GM12892 (cell line): ENCODE measurements around the gene ACR.

Experiments
- DNase-seq: peaks from one replicate; pipeline ENCODE4 v3.0.0; 2011; ENCODE audit not compliant: insufficient read length
- FAIRE-seq: peaks from 2 replicates; lab custom pipeline; 2011; peaks lifted over from hg19 to GRCh38; lab: Jason Lieb, UNC
- POLR2A ChIP-seq: IDR thresholded peaks from 2 replicates; pipeline ENCODE4 v1.6.1; 2011; ENCODE audit warnings: low read depth, low read length, control low read depth
- POLR2AphosphoS5 ChIP-seq: IDR thresholded peaks from 2 replicates; pipeline ENCODE4 v1.6.1; 2011; ENCODE audit warnings: low read depth, low read length, control low read depth
- TAF1 ChIP-seq: IDR thresholded peaks from 2 replicates; pipeline ENCODE4 v1.6.1; 2011; ENCODE audit warnings: low read depth, mild to moderate bottlenecking, control low read depth, low read length, borderline replicate concordance

ACR gene

GRCh38 chr22:50697667-50698506, 40.1 kb upstream of the ACR start:
- TF ChIP-seq POLR2A (no peak), TAF1 (no peak), POLR2AphosphoS5 (no peak)
- FAIRE-seq (no peak), DNase-seq (no peak)

DNA sequence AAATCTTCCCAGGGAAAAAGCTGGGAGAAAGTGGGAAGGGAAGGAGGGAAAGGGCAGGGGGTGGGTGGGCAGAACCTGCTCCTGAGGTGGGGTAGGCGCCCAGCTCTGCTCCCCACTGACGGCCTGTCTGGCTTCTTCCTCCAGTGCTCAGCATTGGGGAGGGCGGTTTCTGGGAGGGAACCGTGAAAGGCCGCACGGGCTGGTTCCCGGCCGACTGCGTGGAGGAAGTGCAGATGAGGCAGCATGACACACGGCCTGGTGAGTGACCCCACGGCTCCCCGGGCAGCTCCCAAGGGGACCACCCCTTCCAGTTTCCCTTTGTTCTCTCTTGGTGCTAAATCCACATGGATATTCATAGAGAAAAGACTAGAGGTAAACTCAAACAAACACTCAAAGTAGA, 39.5 kb upstream of the ACR start:
- no peak for TF ChIP-seq POLR2AphosphoS5
- FAIRE-seq (no peak), DNase-seq (no peak)

DNA sequence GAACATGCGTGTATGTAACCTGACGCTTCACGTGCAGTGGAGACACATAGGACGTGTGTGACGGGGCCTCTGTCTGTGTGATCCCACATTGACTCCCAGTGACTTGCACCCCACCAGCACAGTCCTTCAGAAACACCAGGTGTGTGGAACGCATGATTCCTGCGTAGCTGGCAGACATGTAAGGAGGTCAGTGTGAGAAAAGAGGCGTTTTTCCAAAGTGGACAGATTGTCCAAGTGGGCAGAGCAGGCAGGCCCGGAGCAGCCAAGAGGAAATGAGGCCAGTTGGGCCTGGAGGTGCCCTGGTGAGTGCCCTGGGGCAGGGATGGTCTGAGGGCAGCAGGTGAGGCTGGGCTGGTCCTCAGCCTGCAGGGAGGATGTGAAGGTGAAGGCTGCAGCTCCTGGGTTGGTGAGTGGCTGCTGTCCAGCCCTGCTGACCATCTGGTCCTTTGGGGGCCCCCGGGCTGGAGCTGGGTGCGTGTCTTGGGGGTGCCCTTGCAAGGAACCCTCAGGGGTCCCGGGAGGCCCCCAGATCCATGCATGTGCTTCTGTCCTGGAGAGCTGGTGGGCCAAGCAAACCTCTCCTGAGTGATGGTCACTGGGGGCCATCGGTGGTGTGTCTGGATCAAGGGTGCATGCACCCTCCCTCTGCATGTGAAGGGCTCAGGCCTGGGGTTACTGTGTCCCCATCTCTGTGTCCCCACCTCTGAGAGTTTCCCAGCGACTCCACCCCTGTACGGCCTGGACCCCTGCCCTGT, 38.8 kb upstream of the ACR start:
- no peak for FAIRE-seq
- TF ChIP-seq TAF1: no peak
- no peak for TF ChIP-seq POLR2AphosphoS5
- no peak for TF ChIP-seq POLR2A

GRCh38 chr22:50699756-50700386, 38.1 kb upstream of the ACR start:
- no peak for FAIRE-seq
- DNase-seq: no peak
- no peak for TF ChIP-seq POLR2A
- TF ChIP-seq POLR2AphosphoS5: no peak
- TF ChIP-seq TAF1: no peak

More for the DNA sequence above, 38.8 kb upstream of the ACR start:
- DNase-seq: no peak

DNA sequence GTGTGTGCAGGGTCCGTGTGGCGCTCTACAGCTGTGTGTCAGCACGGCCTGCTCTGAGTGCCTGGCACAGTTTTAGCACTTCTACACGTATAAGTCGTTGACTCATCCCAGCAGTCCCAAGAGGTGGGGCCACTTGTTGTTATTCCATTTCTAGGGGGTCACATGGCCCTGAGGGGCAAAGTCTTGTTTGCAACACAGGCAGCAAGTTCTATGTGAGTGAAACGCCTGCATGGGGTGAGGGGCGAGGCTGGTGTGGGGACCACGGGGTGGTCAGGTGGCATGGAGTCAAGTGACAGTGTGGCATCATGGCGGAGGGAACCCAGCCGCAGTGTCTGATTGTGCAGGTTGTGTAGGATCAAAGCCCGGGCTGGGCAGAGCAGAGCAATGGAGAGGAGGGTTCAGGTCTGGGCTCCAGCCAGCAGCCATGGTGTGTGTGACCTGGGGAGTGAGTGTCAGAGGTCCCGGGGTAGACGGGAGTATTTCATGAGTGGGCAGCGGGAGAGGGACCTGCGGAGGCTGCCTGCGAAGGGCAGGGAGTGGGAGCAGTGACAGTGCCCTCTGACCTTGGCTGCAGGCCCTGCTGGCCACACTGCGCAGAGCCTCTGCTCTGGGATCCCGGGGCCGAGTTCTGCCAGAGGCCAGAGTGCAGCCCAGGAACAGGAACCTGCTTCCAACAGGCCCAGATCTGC, 37.5 kb upstream of the ACR start:
- DNase-seq: no peak
- no peak for FAIRE-seq
- TF ChIP-seq TAF1 (no peak), POLR2AphosphoS5 (no peak), POLR2A (no peak)

GRCh38 chr22:50701076-50701419, 37.0 kb upstream of the ACR start:
- no peak for DNase-seq
- FAIRE-seq: no peak
- TF ChIP-seq POLR2A: no peak
- no peak for TF ChIP-seq POLR2AphosphoS5
- TF ChIP-seq TAF1: no peak

DNA sequence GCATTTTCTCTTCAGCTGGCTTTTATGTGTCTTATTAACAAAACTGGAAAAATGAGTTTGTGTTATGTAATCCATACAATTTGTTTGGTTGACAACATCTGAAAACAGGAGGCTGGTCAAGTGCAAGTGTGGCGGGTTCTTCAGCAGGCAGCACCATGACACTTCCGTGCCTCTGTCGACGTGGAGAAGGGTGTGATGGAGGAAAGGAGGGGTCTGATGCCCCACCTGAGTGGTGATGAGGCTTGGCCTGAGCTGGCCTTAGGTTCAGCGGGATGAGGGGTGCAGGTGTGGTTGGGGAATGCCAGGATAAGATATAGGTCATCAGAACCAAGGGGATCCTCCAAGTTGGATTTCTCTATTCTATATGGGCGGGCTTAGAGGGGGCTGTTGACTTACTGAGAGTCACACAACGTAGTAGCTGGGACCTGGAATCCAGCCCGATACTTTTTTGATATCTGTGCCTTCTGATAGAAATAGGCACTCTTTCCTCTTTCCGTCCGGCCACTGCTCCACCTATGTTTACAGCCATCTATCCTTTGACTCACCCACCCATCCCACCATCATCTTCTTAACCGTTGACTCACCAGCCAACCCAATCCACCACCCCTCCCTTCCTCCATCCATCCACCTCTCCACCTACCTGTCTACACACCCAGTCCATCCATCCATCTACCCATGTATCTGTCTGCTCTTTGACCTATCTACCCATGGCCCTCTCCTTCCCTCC, 36.4 kb upstream of the ACR start:
- FAIRE-seq (no peak), DNase-seq (no peak)
- no peak for TF ChIP-seq POLR2AphosphoS5
- no peak for TF ChIP-seq TAF1
- TF ChIP-seq POLR2A: no peak

DNA sequence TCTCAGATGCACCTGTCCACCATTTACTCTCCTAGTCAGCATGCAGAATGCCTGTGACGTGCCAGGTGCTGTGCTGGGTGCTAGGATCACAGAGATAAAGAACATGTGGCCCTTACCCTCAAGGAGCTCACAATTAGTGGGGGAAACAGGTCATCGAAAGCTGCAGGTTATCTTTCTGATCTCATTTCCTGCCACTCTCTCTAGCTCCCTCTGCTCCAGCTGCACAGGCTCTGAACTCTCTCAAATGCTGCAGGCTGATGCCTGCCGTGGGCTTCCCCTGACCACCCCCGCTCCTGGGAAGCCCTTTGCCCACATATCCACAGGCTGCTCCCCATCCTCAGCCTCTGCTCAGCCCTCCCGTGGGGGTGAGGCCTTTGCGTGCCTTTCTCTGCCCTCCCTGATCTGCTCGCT, 35.7 kb upstream of the ACR start:
- TF ChIP-seq POLR2AphosphoS5 (no peak), TAF1 (no peak), POLR2A (no peak)
- DNase-seq: no peak
- no peak for FAIRE-seq

DNA sequence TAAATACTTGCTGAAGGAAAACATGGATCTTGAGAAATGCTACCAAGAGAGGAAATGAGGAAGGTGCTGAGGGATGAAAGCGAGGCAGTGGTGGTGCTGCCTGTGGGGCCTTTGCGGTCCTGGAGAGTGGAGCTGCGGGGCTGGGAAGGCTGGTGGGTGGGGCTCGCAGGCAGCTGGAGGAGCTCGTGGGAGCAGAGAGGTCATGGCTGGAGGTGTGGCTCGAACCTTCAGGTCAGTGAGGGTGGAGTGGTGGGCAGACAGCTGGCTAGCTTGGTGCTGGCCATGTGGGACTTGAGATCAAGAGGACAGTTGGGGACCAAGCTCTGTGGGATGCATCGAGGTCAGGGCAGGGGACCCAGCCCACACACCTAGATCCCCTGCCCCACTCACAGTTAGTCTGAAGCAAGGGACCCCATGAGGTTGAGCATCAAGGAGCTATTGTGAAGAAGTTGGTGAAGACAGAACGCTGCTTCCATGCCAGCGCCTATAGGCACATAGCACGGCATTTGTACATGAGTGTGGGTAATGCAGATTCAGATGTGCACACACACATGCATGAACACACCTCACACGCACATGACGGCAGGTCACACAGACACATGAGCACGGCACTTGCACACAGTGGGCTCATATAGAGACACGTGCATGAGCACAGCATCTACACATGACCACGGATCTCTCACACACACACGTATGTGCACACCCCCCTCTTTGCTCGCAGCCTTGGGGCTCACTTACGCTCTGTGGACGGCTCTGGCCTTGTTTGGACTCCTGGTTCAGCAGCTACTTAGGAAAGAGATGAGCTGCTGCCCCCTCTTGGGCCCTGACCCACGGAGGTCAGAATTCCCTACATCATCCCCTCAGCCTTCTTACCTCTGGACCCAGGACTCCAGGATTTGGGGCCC, 34.9 kb upstream of the ACR start:
- no peak for DNase-seq
- TF ChIP-seq POLR2AphosphoS5: no peak
- no peak for TF ChIP-seq TAF1
- no peak for TF ChIP-seq POLR2A
- FAIRE-seq: no peak
